Measurements from ENCODE around the gene PDGFRB.
A peak's percentile ranks its signal among the peaks of the same experiment; 100 is the strongest.

Gene PDGFRB

GRCh38 chr5:150082889-150083288 lies 72.8 kb downstream of the PDGFRB start:
- TF ChIP-seq ZNF843 (tag by site-specific recombination; IDR thresholded peaks at IDR 0.05) (no peak), ZBTB7A (tag by site-specific recombination; IDR thresholded peaks at IDR 0.05; ENCODE audit: low read depth) (no peak), ZNF626 (tag by site-specific recombination; IDR thresholded peaks at IDR 0.05) (no peak), ZNF23 (tag by site-specific recombination; IDR thresholded peaks at IDR 0.05; ENCODE audit: borderline replicate concordance) (no peak), ZNF48 (tag by site-specific recombination; IDR thresholded peaks at IDR 0.05) (no peak), ZNF837 (tag by site-specific recombination; IDR thresholded peaks at IDR 0.05) (no peak), ZBTB8A (tag by site-specific recombination; IDR thresholded peaks at IDR 0.05) (no peak), ZNF274 (IDR thresholded peaks at IDR 0.05; ENCODE audit: low read length) (no peak), ZNF274 (tag by site-specific recombination; IDR thresholded peaks at IDR 0.05; ENCODE audit: borderline replicate concordance) (no peak), ZNF114 (tag by site-specific recombination; IDR thresholded peaks at IDR 0.05) (no peak), ZBTB20 (tag by site-specific recombination; IDR thresholded peaks at IDR 0.05) (no peak), SP2 (tag by site-specific recombination; IDR thresholded peaks at IDR 0.05) (no peak), ZNF621 (tag by site-specific recombination; IDR thresholded peaks at IDR 0.05) (no peak), ZNF473 (tag by site-specific recombination; IDR thresholded peaks at IDR 0.05) (no peak), ZNF830 (tag by site-specific recombination; IDR thresholded peaks at IDR 0.05; ENCODE audit: low read depth) (no peak), ZNF639 (tag by site-specific recombination; IDR thresholded peaks at IDR 0.05) (no peak), ZNF561 (tag by site-specific recombination; IDR thresholded peaks at IDR 0.05; ENCODE audit: borderline replicate concordance) (no peak), SCRT1 (tag by site-specific recombination; IDR thresholded peaks at IDR 0.05; ENCODE audit: borderline replicate concordance) (no peak), ZNF549 (tag by site-specific recombination; IDR thresholded peaks at IDR 0.05) (no peak), ZIC2 (tag by site-specific recombination; IDR thresholded peaks at IDR 0.05) (no peak), MZF1 (tag by site-specific recombination; IDR thresholded peaks at IDR 0.05; ENCODE audit: borderline replicate concordance) (no peak)
- Histone ChIP-seq H3K9me3 (ENCODE audit: control insufficient read depth, insufficient read depth, low read depth, low read length) (no peaks in the 10 kb centered on the region), H3K36me3 (ENCODE audit: control insufficient read depth in 2 of 2, insufficient read depth in 1 of 2, low read length in 2 of 2) (no peaks in the 10 kb centered on the region), H3K4me1 (ENCODE audit: control insufficient read depth, insufficient read depth, low read length) (no peaks in the 10 kb centered on the region), H3K4me3 (ENCODE audit: low read depth, low read length) (no peak overlapping the region), H3K27ac (ENCODE audit: extremely low read depth, low read depth, low read length) (no peak overlapping the region)
- CTCF ChIA-PET, result no interaction called here
- POLR2A ChIA-PET, result no interaction called here

- ChIA-PET POLR2A (no interaction called here), CTCF (no interaction called here)
- no peaks in the 10 kb centered on the region for H3K9me3 ChIP-seq (ENCODE audit: control insufficient read depth, insufficient read depth, low read depth, low read length)
- H3K36me3 ChIP-seq (ENCODE audit: control insufficient read depth in 2 of 2, insufficient read depth in 1 of 2, low read length in 2 of 2), result no peaks in the 10 kb centered on the region
- H3K4me3 ChIP-seq (ENCODE audit: low read depth, low read length), result no peak overlapping the region
- H3K4me1 ChIP-seq (ENCODE audit: control insufficient read depth, insufficient read depth, low read length), result no peaks in the 10 kb centered on the region
- no peak overlapping the region for H3K27ac ChIP-seq (ENCODE audit: extremely low read depth, low read depth, low read length)
- no peak for TF ChIP-seq ZSCAN16 (tag by site-specific recombination; IDR thresholded peaks at IDR 0.05)
These were observed 73.3 kb downstream of the PDGFRB start for GRCh38 chr5:150082374-150082773.

GRCh38 chr5:150081541-150082283 lies 73.9 kb downstream of the PDGFRB start:
- H3K4me3 ChIP-seq (ENCODE audit: low read depth, low read length), result no peak overlapping the region
- TF ChIP-seq ZFHX2 (tag by site-specific recombination; conservative IDR thresholded peaks at IDR 0.05), result peak; percentile 69
- peak; percentile 55; the same call in 1 of the 2 replicates for TF ChIP-seq EGR2 (tag by site-specific recombination; IDR thresholded peaks at IDR 0.05; ENCODE audit: low read depth)
- TF ChIP-seq SP3 (tag by site-specific recombination; IDR thresholded peaks at IDR 0.05), result no peak
- H3K9me3 ChIP-seq (ENCODE audit: control insufficient read depth, insufficient read depth, low read depth, low read length), result no peaks in the 10 kb centered on the region
- H3K36me3 ChIP-seq (ENCODE audit: control insufficient read depth in 2 of 2, insufficient read depth in 1 of 2, low read length in 2 of 2), result no peaks in the 10 kb centered on the region
- no peaks in the 10 kb centered on the region for H3K4me1 ChIP-seq (ENCODE audit: control insufficient read depth, insufficient read depth, low read length)
- POLR2A ChIA-PET, result no interaction called here
- CTCF ChIA-PET, result no interaction called here
- H3K27ac ChIP-seq (ENCODE audit: extremely low read depth, low read depth, low read length), result no peak overlapping the region

Data from HEK293 (cell line).